Activated naive CD8-positive, alpha-beta T cell (primary cell): ENCODE data around the gene PHLDA2.
A peak's percentile ranks its signal among the peaks of the same experiment; 100 is the strongest.
"Not testable (repeated sequence)": the region's sequence is repeated elsewhere in the genome, so short reads cannot be mapped to it uniquely, and the experiment has no call there.

Source experiments
- H3K27ac Mint-ChIP-seq: one replicate; pipeline ENCODE4 v1.8.0; 2021; ENCODE audit warnings: mixed read lengths
- H3K27me3 Mint-ChIP-seq: one replicate; pipeline ENCODE4 v1.8.0; 2021; ENCODE audit warnings: mixed read lengths
- H3K36me3 Mint-ChIP-seq: one replicate; pipeline ENCODE4 v1.8.0; 2021; ENCODE audit warnings: mixed read lengths
- H3K4me1 Mint-ChIP-seq: one replicate; pipeline ENCODE4 v1.8.0; 2021; ENCODE audit warnings: low read depth, mixed read lengths
- H3K4me3 Mint-ChIP-seq: one replicate; pipeline ENCODE4 v1.8.0; 2021; ENCODE audit warnings: mild to moderate bottlenecking, mixed read lengths
- H3K9me3 Mint-ChIP-seq: one replicate; pipeline ENCODE4 v1.8.0; 2021; ENCODE audit warnings: low read depth, mixed read lengths

Gene PHLDA2

GRCh38 chr11:2938458-2939418, 9.5 kb upstream of the PHLDA2 start:
- Mint-ChIP-seq H3K27ac (peak overlapping the region; percentile 77), H3K4me1 (peaks cover 12% of the 10 kb centered on the region), H3K36me3 (peaks cover 11% of the 10 kb centered on the region)
- H3K4me3 Mint-ChIP-seq, H3K27me3 Mint-ChIP-seq, H3K9me3 Mint-ChIP-seq: not testable (repeated sequence)

GRCh38 chr11:2937641-2938457, 8.6 kb upstream of the PHLDA2 start:
- not testable (repeated sequence) for H3K4me3 Mint-ChIP-seq

GRCh38 chr11:2934611-2935239, 5.5 kb upstream of the PHLDA2 start:
- no peak overlapping the region for H3K27ac Mint-ChIP-seq
- peaks cover 11% of the 10 kb centered on the region for H3K36me3 Mint-ChIP-seq
- no peaks in the 10 kb centered on the region for H3K27me3 Mint-ChIP-seq
- H3K4me1 Mint-ChIP-seq: peaks cover 8% of the 10 kb centered on the region
- peaks cover 7% of the 10 kb centered on the region for H3K9me3 Mint-ChIP-seq
- no peak overlapping the region for H3K4me3 Mint-ChIP-seq

More at GRCh38 chr11:2937641-2938457, 8.6 kb upstream of the PHLDA2 start:
- Mint-ChIP-seq H3K36me3 (peaks cover 11% of the 10 kb centered on the region), H3K27ac (peak overlapping the region; percentile 10)
- not testable (repeated sequence) for H3K9me3 Mint-ChIP-seq, H3K27me3 Mint-ChIP-seq, H3K4me1 Mint-ChIP-seq

GRCh38 chr11:2934021-2934550, 4.9 kb upstream of the PHLDA2 start:
- H3K4me3 Mint-ChIP-seq: no peak overlapping the region
- no peaks in the 10 kb centered on the region for H3K27me3 Mint-ChIP-seq
- H3K36me3 Mint-ChIP-seq: peaks cover 11% of the 10 kb centered on the region
- peaks cover 6% of the 10 kb centered on the region for H3K4me1 Mint-ChIP-seq
- H3K9me3 Mint-ChIP-seq: peaks cover 7% of the 10 kb centered on the region
- no peak overlapping the region for H3K27ac Mint-ChIP-seq

- H3K4me1 Mint-ChIP-seq: peaks cover 9% of the 10 kb centered on the region
- peaks cover 9% of the 10 kb centered on the region for H3K36me3 Mint-ChIP-seq
- H3K27ac Mint-ChIP-seq: no peak overlapping the region
- H3K4me3 Mint-ChIP-seq: no peak overlapping the region
- H3K27me3 Mint-ChIP-seq: no peaks in the 10 kb centered on the region
- peaks cover 3% of the 10 kb centered on the region for H3K9me3 Mint-ChIP-seq
Measured at GRCh38 chr11:2933375-2934020, 4.3 kb upstream of the PHLDA2 start.

GRCh38 chr11:2932850-2933251, 3.6 kb upstream of the PHLDA2 start:
- Mint-ChIP-seq H3K4me1 (peaks cover 15% of the 10 kb centered on the region), H3K36me3 (peaks cover 5% of the 10 kb centered on the region), H3K4me3 (no peak overlapping the region), H3K9me3 (no peaks in the 10 kb centered on the region), H3K27me3 (no peaks in the 10 kb centered on the region), H3K27ac (no peak overlapping the region)

GRCh38 chr11:2931771-2932738, 2.8 kb upstream of the PHLDA2 start:
- no peaks in the 10 kb centered on the region for H3K27me3 Mint-ChIP-seq
- no peak overlapping the region for H3K27ac Mint-ChIP-seq
- no peaks in the 10 kb centered on the region for H3K36me3 Mint-ChIP-seq
- no peaks in the 10 kb centered on the region for H3K9me3 Mint-ChIP-seq
- peaks cover 17% of the 10 kb centered on the region for H3K4me1 Mint-ChIP-seq
- no peak overlapping the region for H3K4me3 Mint-ChIP-seq

GRCh38 chr11:2931420-2931746, 2.2 kb upstream of the PHLDA2 start:
- H3K27ac Mint-ChIP-seq: no peak overlapping the region
- no peaks in the 10 kb centered on the region for H3K27me3 Mint-ChIP-seq
- H3K4me3 Mint-ChIP-seq: no peak overlapping the region

GRCh38 chr11:2930704-2931419, 1.6 kb upstream of the PHLDA2 start:
- Mint-ChIP-seq H3K27me3 (no peaks in the 10 kb centered on the region), H3K4me3 (peak overlapping the region; percentile 85), H3K9me3 (no peaks in the 10 kb centered on the region), H3K4me1 (peaks cover 17% of the 10 kb centered on the region), H3K36me3 (no peaks in the 10 kb centered on the region), H3K27ac (no peak overlapping the region)

More at GRCh38 chr11:2931420-2931746, 2.2 kb upstream of the PHLDA2 start:
- peaks cover 17% of the 10 kb centered on the region for H3K4me1 Mint-ChIP-seq
- no peaks in the 10 kb centered on the region for H3K9me3 Mint-ChIP-seq
- no peaks in the 10 kb centered on the region for H3K36me3 Mint-ChIP-seq

- no peaks in the 10 kb centered on the region for H3K36me3 Mint-ChIP-seq
- H3K4me1 Mint-ChIP-seq: peaks cover 17% of the 10 kb centered on the region
- no peak overlapping the region for H3K27ac Mint-ChIP-seq
- H3K27me3 Mint-ChIP-seq: no peaks in the 10 kb centered on the region
- no peaks in the 10 kb centered on the region for H3K9me3 Mint-ChIP-seq
- H3K4me3 Mint-ChIP-seq: peak overlapping the region; percentile 85
Measured at GRCh38 chr11:2929950-2930703, 907 bp upstream of the PHLDA2 start.

- H3K9me3 Mint-ChIP-seq: no peaks in the 10 kb centered on the region
- no peak overlapping the region for H3K27ac Mint-ChIP-seq
- no peaks in the 10 kb centered on the region for H3K27me3 Mint-ChIP-seq
- H3K36me3 Mint-ChIP-seq: no peaks in the 10 kb centered on the region
- H3K4me1 Mint-ChIP-seq: peaks cover 17% of the 10 kb centered on the region
- peak overlapping the region; percentile 81 for H3K4me3 Mint-ChIP-seq
Measured at GRCh38 chr11:2929531-2929949, 320 bp upstream of the PHLDA2 start.

GRCh38 chr11:2927851-2928604, 1.2 kb downstream of the PHLDA2 start:
- peak overlapping the region; percentile 28 for H3K27ac Mint-ChIP-seq
- H3K9me3 Mint-ChIP-seq: no peaks in the 10 kb centered on the region
- no peaks in the 10 kb centered on the region for H3K36me3 Mint-ChIP-seq
- no peaks in the 10 kb centered on the region for H3K27me3 Mint-ChIP-seq
- H3K4me1 Mint-ChIP-seq: peaks cover 17% of the 10 kb centered on the region
- H3K4me3 Mint-ChIP-seq: peak overlapping the region; percentile 82
